GM23338 (cell line): ENCODE results near the gene MYO3B. TPM values are rescaled to one million over a fixed set of nuclear protein-coding genes. Genes with fewer than 3 reads are reported as not detected.

Source experiments
- ATAC-seq: fragments of 200-7000 bp; cut with Tn5 transposase; 3 replicates; pipeline ENCODE4 v1.9.1; 2020
- DNase-seq: peaks from one replicate; pipeline ENCODE4 v3.0.0-alpha.2; 2015; ENCODE audit warnings: low spot score
- H2AFZ ChIP-seq: fragments of 200-600 bp; sonication (generic); 2 replicates; pipeline ENCODE4 v1.8.0; 2016; ENCODE audit warnings: antibody characterized with exemption, mild to moderate bottlenecking, moderate library complexity
- H3F3A ChIP-seq: fragments of 200-600 bp; sonication (generic); replicated peaks from 2 replicates; pipeline ENCODE4 v1.8.0; 2017; ENCODE audit warnings: antibody characterized with exemption, mixed run types, low read depth
- H3K27ac ChIP-seq: fragments of 200-600 bp; sonication (generic); 2 replicates; pipeline ENCODE4 v1.6.1; 2016; ENCODE audit warnings: low read depth
- H3K27me3 ChIP-seq: fragments of 200-600 bp; sonication (generic); 2 replicates; pipeline ENCODE4 v1.8.0; 2016; ENCODE audit warnings: mild to moderate bottlenecking, mixed run types, moderate library complexity; ENCODE audit not compliant: insufficient read depth
- H3K36me3 ChIP-seq: fragments of 200-600 bp; sonication (generic); 2 replicates; pipeline ENCODE4 v1.8.0; 2016; ENCODE audit warnings: mild to moderate bottlenecking; ENCODE audit not compliant: insufficient read depth
- H3K4me1 ChIP-seq: fragments of 200-600 bp; sonication (generic); 2 replicates; pipeline ENCODE4 v1.8.0; 2016; ENCODE audit warnings: mild to moderate bottlenecking, moderate library complexity; ENCODE audit not compliant: insufficient read depth
- H3K4me2 ChIP-seq: fragments of 200-600 bp; sonication (generic); 2 replicates; pipeline ENCODE4 v1.7.1; 2017; ENCODE audit warnings: mixed run types
- H3K4me3 ChIP-seq: fragments of 200-600 bp; sonication (generic); 2 replicates; pipeline ENCODE4 v1.6.1; 2016; ENCODE audit warnings: mixed run types
- H3K79me2 ChIP-seq: fragments of 200-600 bp; sonication (generic); replicated peaks from 2 replicates; pipeline ENCODE4 v1.8.0; 2017; ENCODE audit warnings: mild to moderate bottlenecking; ENCODE audit not compliant: insufficient read depth
- H3K9me2 ChIP-seq: fragments of 200-600 bp; sonication (generic); 2 replicates; pipeline ENCODE4 v1.8.0; 2017; ENCODE audit not compliant: insufficient read depth
- H4K20me1 ChIP-seq: fragments of 200-600 bp; sonication (generic); replicated peaks from 2 replicates; pipeline ENCODE4 v1.8.0; 2017; ENCODE audit warnings: mild to moderate bottlenecking; ENCODE audit not compliant: insufficient read depth
- H3K27ac Mint-ChIP-seq: 2 replicates; pipeline ENCODE4 v1.8.0; 2020; ENCODE audit warnings: inconsistent platforms, mild to moderate bottlenecking, moderate library complexity, mixed read lengths
- H3K27me3 Mint-ChIP-seq: 3 replicates; pipeline ENCODE4 v1.8.0; 2022; ENCODE audit warnings: low read depth, mild to moderate bottlenecking, moderate library complexity, mixed read lengths, inconsistent platforms; ENCODE audit not compliant: insufficient read depth, poor library complexity
- H3K36me3 Mint-ChIP-seq: 3 replicates; pipeline ENCODE4 v1.8.0; 2021; ENCODE audit warnings: low read depth, mild to moderate bottlenecking, inconsistent platforms, moderate library complexity, mixed read lengths
- H3K4me1 Mint-ChIP-seq: 3 replicates; pipeline ENCODE4 v1.8.0; 2020; ENCODE audit warnings: mild to moderate bottlenecking, inconsistent platforms, mixed read lengths
- H3K4me3 Mint-ChIP-seq: 3 replicates; pipeline ENCODE4 v1.8.0; 2021; ENCODE audit warnings: moderate library complexity, mild to moderate bottlenecking, inconsistent platforms, mixed read lengths
- H3K9me3 Mint-ChIP-seq: 3 replicates; pipeline ENCODE4 v1.8.0; 2020; ENCODE audit warnings: moderate library complexity, mild to moderate bottlenecking, inconsistent platforms, mixed read lengths
- CREB1 ChIP-seq: fragments of 250-450 bp; sonication (Bioruptor Pico); IDR thresholded peaks from 2 replicates; pipeline ENCODE4 v1.5.0; 2020; ENCODE audit warnings: low read depth, mild to moderate bottlenecking, moderate library complexity
- EZH2 ChIP-seq: fragments of 200-600 bp; sonication (generic); IDR thresholded peaks from one replicate; pipeline ENCODE4 v1.8.0; 2017; ENCODE audit warnings: antibody characterized with exemption, mild to moderate bottlenecking, low read depth; ENCODE audit not compliant: unreplicated experiment
- EZH2phosphoT487 ChIP-seq: fragments of 200-600 bp; sonication (generic); IDR thresholded peaks from one replicate; pipeline ENCODE4 v1.8.1; 2018; ENCODE audit warnings: antibody characterized with exemption; ENCODE audit not compliant: unreplicated experiment
- NANOG ChIP-seq: IDR thresholded peaks from 2 replicates; pipeline ENCODE4 v1.6.1; 2016; ENCODE audit warnings: antibody characterized with exemption, borderline replicate concordance
- POLR2AphosphoS5 ChIP-seq: IDR thresholded peaks from 2 replicates; pipeline ENCODE4 v1.6.1; 2016; ENCODE audit warnings: antibody characterized with exemption, low read depth
- ZNF114 ChIP-seq: fragments of 250-450 bp; sonication (Bioruptor Pico); IDR thresholded peaks from 2 replicates; pipeline ENCODE4 v1.5.0; 2020; ENCODE audit warnings: mild to moderate bottlenecking, moderate library complexity
- ZNF331 ChIP-seq: fragments of 250-450 bp; sonication (Bioruptor Pico); IDR thresholded peaks from 2 replicates; pipeline ENCODE4 v1.5.0; 2020; ENCODE audit warnings: low read depth, mild to moderate bottlenecking, moderate library complexity
- ZNF462 ChIP-seq: fragments of 250-450 bp; sonication (Bioruptor Pico); IDR thresholded peaks from 2 replicates; pipeline ENCODE4 v1.5.0; 2020; ENCODE audit warnings: mild to moderate bottlenecking, moderate library complexity
- polyA plus RNA-seq: library from polyadenylated mRNA; unstranded; fragments of >200 nt; fragmentation: Nextera tagmentation; extraction: Ambion mirVana; gene quantifications from 2 replicates; pipeline ENCODE4 v1.2.1, GENCODE V29; 2016
- total RNA-seq: library from RNA; depleted of rRNA; stranded (reverse); fragments of >200 nt; shearing (Covaris generic); gene quantifications from 2 replicates; pipeline ENCODE4 v1.2.3, GENCODE V29; 2014
- TF ChIP-seq, protein P1 (sequence below), 2 experiments: fragments of 200-600 bp in 1 of 2; sonication (generic) in 1 of 2; conservative IDR thresholded peaks; 2 replicates each; pipeline versions ENCODE4 v1.5.1 to v1.6.1; 2016 to 2017; ENCODE audit warnings: antibody characterized with exemption in 2 of 2, low read depth in 2 of 2, mild to moderate bottlenecking in 2 of 2, moderate library complexity in 1 of 2

MYO3B gene
- total and polyA plus RNA-seq, 2 experiments from 2014 or later, result 0.42 TPM; not detected in 1

DNA sequence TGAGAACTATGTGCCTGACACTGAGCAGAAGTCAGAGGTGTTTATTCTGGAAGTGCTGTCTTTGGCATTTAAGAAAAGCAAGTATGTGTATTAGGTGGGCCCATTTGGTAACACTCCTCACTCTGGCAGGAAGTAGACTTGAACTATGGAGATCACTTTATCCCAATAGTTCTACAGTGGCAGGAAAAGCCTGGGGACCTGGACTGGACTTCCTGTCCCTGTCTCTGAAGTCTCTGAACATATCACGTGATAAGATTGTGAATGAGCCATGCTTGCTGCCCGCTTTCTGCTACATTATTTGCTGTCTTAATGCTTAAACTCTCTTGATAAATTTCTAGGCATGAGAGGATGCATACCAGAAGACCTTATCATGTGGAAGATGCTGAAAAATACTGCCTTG is 203.7 kb downstream of the MYO3B start:
- Histone ChIP-seq H3F3A (no peaks in the 10 kb centered on the region), H4K20me1 (no peaks in the 10 kb centered on the region), H3K27me3 (no peaks in the 10 kb centered on the region), H3K4me1 (no peaks in the 10 kb centered on the region), H3K36me3 (no peaks in the 10 kb centered on the region), H3K4me3 (no peak overlapping the region), H2AFZ (no peak overlapping the region), H3K4me2 (no peak overlapping the region), H3K79me2 (no peaks in the 10 kb centered on the region), H3K27ac (no peak overlapping the region), H3K9me2 (no peaks in the 10 kb centered on the region)
- H3K36me3 Mint-ChIP-seq, result no peaks in the 10 kb centered on the region
- H3K9me3 Mint-ChIP-seq, result no peaks in the 10 kb centered on the region
- TF ChIP-seq, protein P1, sequence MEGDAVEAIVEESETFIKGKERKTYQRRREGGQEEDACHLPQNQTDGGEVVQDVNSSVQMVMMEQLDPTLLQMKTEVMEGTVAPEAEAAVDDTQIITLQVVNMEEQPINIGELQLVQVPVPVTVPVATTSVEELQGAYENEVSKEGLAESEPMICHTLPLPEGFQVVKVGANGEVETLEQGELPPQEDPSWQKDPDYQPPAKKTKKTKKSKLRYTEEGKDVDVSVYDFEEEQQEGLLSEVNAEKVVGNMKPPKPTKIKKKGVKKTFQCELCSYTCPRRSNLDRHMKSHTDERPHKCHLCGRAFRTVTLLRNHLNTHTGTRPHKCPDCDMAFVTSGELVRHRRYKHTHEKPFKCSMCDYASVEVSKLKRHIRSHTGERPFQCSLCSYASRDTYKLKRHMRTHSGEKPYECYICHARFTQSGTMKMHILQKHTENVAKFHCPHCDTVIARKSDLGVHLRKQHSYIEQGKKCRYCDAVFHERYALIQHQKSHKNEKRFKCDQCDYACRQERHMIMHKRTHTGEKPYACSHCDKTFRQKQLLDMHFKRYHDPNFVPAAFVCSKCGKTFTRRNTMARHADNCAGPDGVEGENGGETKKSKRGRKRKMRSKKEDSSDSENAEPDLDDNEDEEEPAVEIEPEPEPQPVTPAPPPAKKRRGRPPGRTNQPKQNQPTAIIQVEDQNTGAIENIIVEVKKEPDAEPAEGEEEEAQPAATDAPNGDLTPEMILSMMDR (conservative IDR thresholded peaks at IDR 0.05; ENCODE audit: low read depth in 2 of 2), result no peak
- no peak for TF ChIP-seq ZNF331 (CRISPR knock-in tag)
- TF ChIP-seq POLR2AphosphoS5, result no peak
- TF ChIP-seq NANOG, result no peak
- no peak for TF ChIP-seq CREB1
- no peak for TF ChIP-seq EZH2
- no peak for TF ChIP-seq EZH2phosphoT487
- H3K4me1 Mint-ChIP-seq, result no peaks in the 10 kb centered on the region; the same call in 2 of the 3 replicates
- no peak for ATAC-seq
- no peak overlapping the region for H3K27ac Mint-ChIP-seq
- no peak for DNase-seq
- no peak overlapping the region for H3K4me3 Mint-ChIP-seq
- peaks cover 2% of the 10 kb centered on the region for H3K27me3 Mint-ChIP-seq

GRCh38 chr2:170386554-170386953 is 208.6 kb downstream of the MYO3B start:
- no peaks in the 10 kb centered on the region for H3K9me3 Mint-ChIP-seq
- H3K27me3 Mint-ChIP-seq, result no peaks in the 10 kb centered on the region
- ATAC-seq (no peak), DNase-seq (no peak)
- Histone ChIP-seq H3K36me3 (no peaks in the 10 kb centered on the region), H3K4me1 (no peaks in the 10 kb centered on the region), H3K9me2 (peaks cover 3% of the 10 kb centered on the region; the same call in 1 of the 2 replicates), H4K20me1 (no peaks in the 10 kb centered on the region), H3F3A (no peaks in the 10 kb centered on the region), H3K4me3 (no peak overlapping the region), H3K27ac (no peak overlapping the region), H3K4me2 (no peak overlapping the region), H2AFZ (no peak overlapping the region), H3K27me3 (no peaks in the 10 kb centered on the region), H3K79me2 (no peaks in the 10 kb centered on the region)
- H3K4me1 Mint-ChIP-seq, result peaks cover 4% of the 10 kb centered on the region; the same call in 1 of the 3 replicates
- H3K27ac Mint-ChIP-seq, result no peak overlapping the region
- no peaks in the 10 kb centered on the region for H3K36me3 Mint-ChIP-seq
- H3K4me3 Mint-ChIP-seq, result no peak overlapping the region
- TF ChIP-seq, protein P1 (conservative IDR thresholded peaks at IDR 0.05; ENCODE audit: low read depth in 2 of 2), result no peak
- TF ChIP-seq ZNF114 (no peak), EZH2phosphoT487 (no peak), ZNF462 (CRISPR knock-in tag) (no peak), POLR2AphosphoS5 (no peak), EZH2 (no peak)
